ENCODE results near the gene CD74. TPM values are rescaled to one million over a fixed set of nuclear protein-coding genes. Genes with fewer than 3 reads are reported as not detected.

CD74 gene
- total and polyA plus RNA-seq, 10 of the 15 experiments (the other 5 are each of a cell fraction or from before 2014, with no cell fraction given), result 1,387 to 11,063 (median 3,922) TPM

- no peak overlapping the region for H2AFZ ChIP-seq (ENCODE audit: control insufficient read depth, low read depth, low read length)
- ATAC-seq, result peak; percentile 6
- peaks cover 36% of the 10 kb centered on the region for H4K20me1 ChIP-seq (ENCODE audit: control insufficient read depth, insufficient read depth)
- no peaks in the 10 kb centered on the region for H3K9me3 ChIP-seq (replicated peaks; ENCODE audit: control insufficient read depth, insufficient read depth, low read length)
- H3K27me3 ChIP-seq (replicated peaks in 1 of 2; ENCODE audit: control insufficient read depth in 2 of 2, insufficient read depth in 2 of 2, low read length in 1 of 2), result no peaks in the 10 kb centered on the region
- DNase-seq (ENCODE audit: low read depth, low spot score), result no peak
- no TSS peak for BruUV-seq (replicated peaks)
- H3K9ac ChIP-seq (ENCODE audit: control insufficient read depth, insufficient read depth, low read length), result no peak overlapping the region
- WGBS (ENCODE audit: insufficient coverage, insufficient replicate concordance, low lambda C conversion rate, missing lambda C conversion rate), result 3% methylated on average over 3 of the region's 3 CpGs
- peaks cover 4% of the 10 kb centered on the region for H3K79me2 ChIP-seq (ENCODE audit: control insufficient read depth, insufficient read depth, low read length)
- ChIA-PET CTCF (interaction anchor here (0.6 to 14.0 kb wide), 6 partner anchors 9 to 92 kb away, joined by 3 to 274 read pairs (median 4); no protein-coding TSS in a partner anchor), RAD21 (ENCODE audit: unreplicated experiment) (interaction anchor here (0.8 to 8.6 kb wide), 6 partner anchors 9 to 49 kb away, joined by 3 to 115 read pairs (median 6); partner anchors contain the start of gene CD74), SMC1A (ENCODE audit: uncharacterized antibody, unreplicated experiment) (interaction anchor here (0.9 to 8.1 kb wide), 5 partner anchors 10 to 39 kb away, joined by 3 to 127 read pairs (median 13); partner anchors contain the start of gene CD74), POLR2A (interaction anchor here (0.5 to 4.9 kb wide), 8 partner anchors 9 to 128 kb away, joined by 3 to 39 read pairs (median 4); partner anchors contain the start of gene CD74)
- H3K4me2 ChIP-seq (ENCODE audit: control insufficient read depth, insufficient read depth), result no peak overlapping the region
- intact Hi-C loops (cut with micrococcal nuclease; ENCODE audit: unreplicated experiment) (no loop called here), in situ Hi-C loops (cut with MboI) (no loop called here)
- peak; percentile 47; the same call in 2 of the 3 replicates for TF ChIP-seq POU2F2 (IDR thresholded peaks at IDR 0.05; ENCODE audit: borderline replicate concordance, low read depth, low read length)
- peak; percentile 60; the same call in 1 of the 2 replicates for TF ChIP-seq POLR2AphosphoS2 (IDR thresholded peaks at IDR 0.05; ENCODE audit: low read depth, low read length)
- peak; percentile 22; the same call in 1 of the 2 replicates for TF ChIP-seq TAF1 (IDR thresholded peaks at IDR 0.05; ENCODE audit: borderline replicate concordance, low read depth, low read length)
- TF ChIP-seq RAD51 (IDR thresholded peaks at IDR 0.05), result no peak
- no peak for TF ChIP-seq IRF4 (IDR thresholded peaks at IDR 0.05; ENCODE audit: low read depth, low read length)
- TF ChIP-seq SMARCA5 (IDR thresholded peaks at IDR 0.05), result 0 out of 2 replicates have a peak, but pooled peaks have one; percentile 2
- TF ChIP-seq TCF12 (IDR thresholded peaks at IDR 0.05; ENCODE audit: low read depth, low read length), result no peak
- 0 out of 2 replicates have a peak, but pooled peaks have one; percentile 21 for TF ChIP-seq TARDBP (IDR thresholded peaks at IDR 0.05; ENCODE audit: borderline replicate concordance)
- TF ChIP-seq EGR1 (IDR thresholded peaks at IDR 0.05; ENCODE audit: borderline replicate concordance in 1 of 2, low read depth in 2 of 2, low read length in 2 of 2), result 0 out of 3 replicates have a peak, but pooled peaks of 1 of the 2 experiments have one; percentile 20
- TF ChIP-seq PAX5 (IDR thresholded peaks at IDR 0.05; ENCODE audit: borderline replicate concordance, low read depth, low read length), result peak; percentile 5; the same call in 1 of the 2 replicates
- 0 out of 2 replicates have a peak, but pooled peaks have one; percentile 15 for TF ChIP-seq CHD2 (IDR thresholded peaks at IDR 0.05; ENCODE audit: borderline replicate concordance, low read depth, low read length)
- no peak for TF ChIP-seq REST (IDR thresholded peaks at IDR 0.05; ENCODE audit: low read depth, low read length)
- TF ChIP-seq ZBED1 (IDR thresholded peaks at IDR 0.05; ENCODE audit: borderline replicate concordance), result peak; percentile 50
- TF ChIP-seq PAX8 (IDR thresholded peaks at IDR 0.05), result no peak
- peak; percentile 1; the same call in 1 of the 2 replicates for TF ChIP-seq POLR2AphosphoS5 (IDR thresholded peaks at IDR 0.05; ENCODE audit: low read length)
- no peak for TF ChIP-seq FOXM1 (IDR thresholded peaks at IDR 0.05; ENCODE audit: low read depth, low read length)
- TF ChIP-seq BMI1 (IDR thresholded peaks at IDR 0.05; ENCODE audit: borderline replicate concordance), result peak; percentile 23; the same call in 1 of the 2 replicates
- no peak for TF ChIP-seq SUPT20H (IDR thresholded peaks at IDR 0.05; ENCODE audit: borderline replicate concordance, control insufficient read depth, low read depth, low read length)
- TF ChIP-seq KLF5 (IDR thresholded peaks at IDR 0.05; ENCODE audit: partially characterized antibody), result no peak
- TF ChIP-seq PBX3 (IDR thresholded peaks at IDR 0.05; ENCODE audit: insufficient replicate concordance, low read depth, low read length), result peak; percentile 0
- TF ChIP-seq ZNF24 (IDR thresholded peaks at IDR 0.05), result no peak
- TF ChIP-seq HDAC6 (IDR thresholded peaks at IDR 0.05; ENCODE audit: unreplicated experiment), result peak; percentile 80
- no peak for TF ChIP-seq LARP7 (IDR thresholded peaks at IDR 0.05)
- no peak for FAIRE-seq
- no peak overlapping the region for H3K4me3 ChIP-seq
- H3K36me3 ChIP-seq (ENCODE audit: control insufficient read depth in 2 of 2, insufficient read depth in 2 of 2, low read length in 1 of 2), result peaks cover 47 to 50% of the 10 kb centered on the region in 2 experiments
- no peak overlapping the region for H3K27ac ChIP-seq (ENCODE audit: control insufficient read depth, insufficient read depth)
- no peaks in the 10 kb centered on the region; the same call in 1 of the 2 replicates for H3K4me1 ChIP-seq (ENCODE audit: control insufficient read depth, insufficient read depth, low read length)
Measured at GRCh38 chr5:150401076-150401375, 11.7 kb downstream of the CD74 start.

Data from GM12878 (cell line).